Endometrial microvascular endothelial cells (primary cell): ENCODE measurements around the gene KLKB1. TPM values are rescaled to one million over a fixed set of nuclear protein-coding genes. Genes with fewer than 3 reads are reported as not detected.
"Not testable (repeated sequence)": the region's sequence is repeated elsewhere in the genome, so short reads cannot be mapped to it uniquely, and the experiment has no call there.

Experiments used
- in situ Hi-C: cut with HindIII; loops from 2 replicates; pipeline ENCODE4 v1.10.0; 2017; ENCODE audit warnings: low sequenced_read_pairs, low pct_unique_long_range_greater_than_20kb; ENCODE audit errors: inconsistent ontology term
- total RNA-seq: library from RNA; depleted of rRNA; stranded (reverse); fragments of >200 nt; gene quantifications from one replicate; pipeline ENCODE4 v1.2.3, GENCODE V29; 2015; ENCODE audit errors: inconsistent ontology term

The KLKB1 gene
- total RNA-seq, 1 donor from 2014 or later: not detected

DNA sequence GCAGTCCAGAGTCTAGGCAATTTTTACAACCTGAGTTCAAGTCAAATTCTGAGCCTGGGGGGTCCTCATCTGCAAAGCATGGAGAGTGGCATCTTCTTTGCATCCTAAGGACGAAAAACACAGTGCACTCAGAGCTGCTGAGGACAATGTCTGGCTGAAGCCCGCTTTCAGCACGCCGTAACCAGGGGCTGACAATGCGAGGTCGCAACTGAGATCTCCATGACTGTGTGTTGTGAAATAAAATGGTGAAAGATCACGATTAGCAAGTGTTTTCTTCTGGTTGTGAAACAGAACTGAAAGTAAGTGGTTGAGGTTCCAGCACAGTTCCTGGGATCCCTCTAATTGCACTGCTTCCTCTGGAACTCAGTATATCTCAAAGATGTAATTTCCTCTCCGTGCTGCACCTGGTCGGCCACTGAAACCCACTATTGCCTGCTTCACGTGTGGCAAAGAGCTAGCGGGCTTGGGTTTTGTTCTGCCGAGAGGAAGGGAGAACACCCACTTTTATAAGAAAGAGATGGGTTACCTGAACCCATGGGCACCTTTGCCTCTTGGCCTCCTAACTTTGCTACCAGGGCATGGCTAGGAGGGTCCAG lies 31.0 kb downstream of the KLKB1 start:
- in situ Hi-C loops: no loop called here

GRCh38 chr4:186260117-186260503 lies 32.8 kb downstream of the KLKB1 start:
- in situ Hi-C loops: no loop called here

DNA sequence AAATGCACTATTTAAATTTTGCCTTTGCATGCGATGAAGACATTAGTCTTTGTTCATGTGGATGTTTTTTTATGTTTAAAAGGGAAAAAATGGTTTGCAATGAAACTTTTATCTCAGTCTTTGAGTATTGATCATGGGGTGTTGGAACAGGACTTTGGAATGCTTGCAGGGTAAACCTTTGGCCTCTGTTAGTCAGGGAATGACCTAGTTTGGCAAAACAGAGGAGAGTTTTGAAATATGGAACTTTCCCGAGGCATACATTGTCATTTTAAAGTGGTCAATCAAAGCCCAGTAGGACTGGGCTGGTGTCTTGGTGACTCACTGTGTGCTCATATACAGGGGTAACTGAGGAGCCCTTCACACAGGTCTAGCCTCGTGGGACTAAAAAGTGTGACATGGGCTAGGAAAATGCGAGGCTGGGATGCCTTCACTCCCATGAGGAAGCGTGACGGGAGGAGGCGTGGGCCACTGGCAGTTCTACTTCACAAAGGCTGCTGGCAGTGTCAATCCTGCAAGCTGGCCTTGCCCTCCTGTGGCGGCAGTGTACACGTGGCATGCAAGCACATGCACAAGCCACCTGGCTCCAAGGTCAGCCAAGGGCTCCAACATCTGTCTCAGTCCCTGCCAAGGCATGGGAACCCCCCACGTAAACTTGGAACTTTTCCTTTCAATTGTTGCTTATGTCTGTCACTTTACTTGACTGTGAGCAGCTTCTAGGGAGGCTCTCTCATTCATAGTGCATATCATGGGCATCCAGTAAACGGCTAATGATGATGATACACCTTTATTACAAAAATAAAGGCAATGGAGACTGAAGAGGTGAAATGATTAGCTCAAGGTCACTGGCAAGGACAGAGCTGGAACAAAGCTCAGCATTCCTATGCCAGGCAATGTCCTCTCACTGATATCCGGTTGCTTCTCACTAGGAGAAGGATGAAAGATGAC lies 33.5 kb downstream of the KLKB1 start:
- in situ Hi-C loops: no loop called here

- in situ Hi-C loops: no loop called here
Observed at GRCh38 chr4:186264660-186265059, 37.4 kb downstream of the KLKB1 start.

DNA sequence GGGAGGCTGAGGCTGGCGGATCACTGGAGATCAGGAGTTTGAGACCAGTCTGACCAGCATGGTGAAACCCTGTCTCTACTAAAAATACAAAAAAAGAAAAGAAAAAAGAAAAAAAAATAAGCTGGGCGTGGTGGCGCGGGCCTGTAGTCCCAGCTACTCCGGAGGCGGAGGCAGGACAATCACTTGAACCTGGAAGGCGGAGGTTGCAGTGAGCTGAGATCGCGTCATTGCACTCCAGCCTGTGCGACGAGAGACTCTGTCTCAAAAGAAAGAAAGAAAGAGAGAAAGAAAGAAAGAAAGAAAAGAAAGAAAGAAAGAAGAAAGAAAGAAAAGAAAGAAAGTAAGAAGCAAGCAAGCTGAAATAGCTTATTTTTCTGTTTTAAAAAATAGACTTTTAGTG lies 37.9 kb downstream of the KLKB1 start:
- in situ Hi-C loops: not testable (repeated sequence)

DNA sequence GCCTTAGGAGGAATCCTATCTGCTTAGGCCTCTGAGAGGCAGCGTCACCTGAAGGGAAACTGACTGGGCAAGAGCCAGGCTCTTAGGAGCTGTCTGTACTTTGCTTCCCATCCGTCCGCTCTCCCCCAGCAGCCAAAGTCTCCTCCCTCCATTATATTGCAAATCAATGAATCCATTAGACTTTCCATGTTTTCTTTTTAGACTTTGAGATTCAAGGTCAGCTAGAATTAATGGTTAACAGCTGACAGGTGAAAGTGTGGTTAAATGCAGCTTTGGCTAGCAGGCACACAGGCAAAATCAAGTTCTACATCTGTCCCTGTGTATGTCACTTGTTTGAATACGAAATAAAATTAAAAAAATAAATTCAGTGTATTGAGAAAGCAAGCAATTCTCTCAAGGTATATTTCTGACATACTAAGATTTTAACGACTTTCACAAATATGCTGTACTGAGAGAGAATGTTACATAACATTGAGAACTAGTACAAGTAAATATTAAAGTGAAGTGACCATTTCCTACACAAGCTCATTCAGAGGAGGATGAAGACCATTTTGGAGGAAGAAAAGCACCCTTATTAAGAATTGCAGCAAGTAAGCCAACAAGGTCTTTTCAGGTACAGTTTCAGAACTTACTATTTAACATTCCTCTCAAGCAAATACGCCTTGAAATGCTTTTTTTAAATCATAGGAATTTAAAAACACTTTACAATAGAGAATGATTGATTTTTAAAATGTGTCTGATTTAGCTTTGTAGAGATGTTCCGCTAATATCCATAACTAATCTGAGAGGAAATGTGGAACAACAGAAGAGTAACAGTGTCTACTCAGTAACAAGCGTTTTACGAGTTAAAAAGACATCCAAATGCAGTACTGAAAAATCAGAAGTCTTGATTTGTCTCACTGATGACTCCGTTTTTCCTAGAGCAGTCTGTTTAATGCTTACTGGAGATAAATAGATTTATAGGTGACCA lies 38.7 kb downstream of the KLKB1 start, which contains the start of gene F11:
Gene F11 (plus strand): TSS at position 507 of the 970 bp plus-strand sequence. CDS start 948 bp downstream, outside the sequence.
- in situ Hi-C loops: no loop called here

- in situ Hi-C loops: no loop called here
Observed at GRCh38 chr4:186266729-186267456, 39.6 kb downstream of the KLKB1 start.

GRCh38 chr4:186271081-186271678 lies 43.9 kb downstream of the KLKB1 start:
- in situ Hi-C loops: no loop called here

DNA sequence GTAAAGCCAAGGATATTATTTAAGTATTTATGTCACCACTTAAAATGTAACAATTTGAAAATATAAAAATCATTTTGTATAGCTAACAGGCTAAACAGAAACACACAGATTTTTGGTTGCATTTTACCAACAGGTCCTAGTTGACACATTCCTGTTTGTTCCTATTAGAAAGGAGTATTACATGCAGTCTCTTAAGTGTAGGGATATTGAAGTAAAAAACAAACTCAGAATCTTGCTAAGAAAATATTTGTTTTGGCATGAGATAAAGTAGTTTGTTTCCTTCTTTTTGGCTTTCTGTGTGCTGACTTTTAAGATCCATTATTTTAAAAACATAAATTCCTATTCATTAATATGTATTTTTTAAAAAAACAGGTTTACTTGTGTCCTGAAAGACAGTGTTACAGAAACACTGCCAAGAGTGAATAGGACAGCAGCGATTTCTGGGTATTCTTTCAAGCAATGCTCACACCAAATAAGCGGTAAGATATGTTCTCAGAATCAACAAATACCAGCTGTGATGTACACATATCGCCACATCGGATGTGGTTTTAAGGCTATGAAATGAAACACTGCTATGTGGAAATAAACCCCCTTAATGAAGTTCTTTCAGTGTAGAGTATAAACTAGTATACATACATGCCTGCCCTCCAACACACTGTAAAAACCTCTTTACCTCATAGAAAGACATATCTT lies 45.5 kb downstream of the KLKB1 start:
- in situ Hi-C loops: no loop called here

- in situ Hi-C loops: not testable (repeated sequence)
Observed at GRCh38 chr4:186273392-186273789, 46.1 kb downstream of the KLKB1 start.

DNA sequence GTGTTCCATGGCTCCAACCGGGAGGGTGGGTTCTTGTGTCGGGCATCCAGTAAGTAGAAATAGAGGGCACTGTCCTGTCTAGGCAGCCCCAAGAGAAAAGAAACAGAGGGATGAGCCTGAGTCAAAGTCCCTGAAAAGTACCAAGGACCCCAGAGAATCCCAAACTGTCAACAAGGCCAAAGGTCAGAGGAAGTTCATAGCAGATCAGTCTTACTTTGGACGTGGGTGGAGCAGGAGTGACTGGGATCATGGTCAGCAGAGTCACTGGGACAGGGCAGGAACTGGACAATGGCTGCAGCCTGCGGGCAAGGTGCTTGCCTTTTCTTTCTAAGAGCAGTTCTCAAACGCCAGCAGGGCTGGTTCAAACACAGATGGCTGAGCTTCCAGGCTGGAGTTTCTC lies 56.0 kb downstream of the KLKB1 start:
- in situ Hi-C loops: no loop called here

- in situ Hi-C loops: no loop called here
Observed at GRCh38 chr4:186285147-186285546, 57.8 kb downstream of the KLKB1 start.

DNA sequence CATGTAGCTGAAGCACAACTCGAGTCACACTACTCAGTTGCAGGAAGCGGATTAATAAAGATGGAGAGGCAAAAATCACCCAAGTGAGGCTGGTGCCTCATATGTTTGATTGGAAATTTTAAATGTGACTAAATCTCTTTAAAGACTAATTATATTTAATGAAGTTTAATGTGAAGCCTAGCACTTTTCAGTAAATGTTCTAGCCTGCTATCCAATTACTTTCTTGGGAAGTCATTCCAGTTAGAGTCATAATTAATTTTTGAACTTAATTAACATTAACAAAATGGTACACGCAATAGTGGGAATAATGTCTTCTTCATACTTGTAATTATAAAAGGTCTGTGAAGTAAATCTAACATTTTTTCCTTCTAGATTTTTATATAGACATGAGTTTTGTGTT lies 59.3 kb downstream of the KLKB1 start:
- in situ Hi-C loops: no loop called here

DNA sequence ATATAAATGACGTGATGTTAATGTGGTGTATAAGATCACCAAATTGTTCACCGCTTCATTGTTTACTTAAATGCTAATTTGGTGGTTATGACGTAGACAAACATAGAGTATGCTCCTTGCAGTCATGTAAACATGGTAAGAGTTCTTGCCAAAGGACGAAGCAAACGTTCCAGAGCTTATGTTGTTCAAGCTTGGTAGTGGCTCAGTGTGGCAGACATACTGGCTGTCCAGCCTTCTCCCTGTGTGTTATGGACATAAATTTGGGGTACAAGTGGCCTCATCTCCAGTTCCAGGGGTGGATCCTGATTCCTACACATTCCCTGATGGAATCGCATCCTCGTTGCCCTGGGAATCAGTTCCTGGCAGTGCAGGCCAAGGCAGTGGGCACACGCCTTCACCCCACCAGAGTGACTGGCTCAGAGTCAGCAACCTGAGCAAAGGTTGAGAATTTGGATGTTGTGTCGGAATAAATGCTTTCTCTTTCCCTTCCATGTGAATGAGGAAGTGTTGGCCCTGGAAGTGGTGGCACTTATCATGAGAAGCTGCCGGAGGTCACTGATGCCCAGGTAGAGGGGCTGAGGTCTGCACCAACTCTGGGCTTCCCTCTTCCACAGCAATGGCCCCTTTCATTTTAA lies 64.1 kb downstream of the KLKB1 start:
- in situ Hi-C loops: no loop called here

DNA sequence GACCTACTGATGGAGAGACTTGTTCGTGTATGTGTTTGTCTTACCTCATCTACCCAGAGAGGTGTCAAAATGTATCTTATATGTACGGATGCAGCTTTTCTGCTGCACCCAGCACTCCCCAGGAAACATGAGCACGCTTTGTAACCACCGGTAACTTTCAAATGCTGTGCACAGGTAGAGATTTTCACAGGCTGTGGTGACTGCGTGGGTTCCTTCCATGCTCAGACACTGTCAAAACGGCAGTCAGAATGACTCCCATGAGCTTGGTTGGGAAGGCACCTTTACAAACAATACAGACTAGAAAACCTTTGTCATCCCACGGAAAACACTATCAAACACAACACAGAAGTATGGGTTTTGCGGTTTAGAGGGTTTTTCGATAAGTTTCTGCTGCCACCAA lies 66.9 kb downstream of the KLKB1 start:
- in situ Hi-C loops: no loop called here

GRCh38 chr4:186296481-186296880 lies 69.2 kb downstream of the KLKB1 start:
- in situ Hi-C loops: no loop called here

- in situ Hi-C loops: no loop called here
Observed at GRCh38 chr4:186297013-186297645, 69.8 kb downstream of the KLKB1 start.
